Caco-2 (cell line): Measurements from ENCODE around the gene MS4A2. TPM values are rescaled to one million over a fixed set of nuclear protein-coding genes. Genes with fewer than 3 reads are reported as not detected.

ENCODE experiments used
- BruUV-seq: library from RNA; stranded (reverse); fragments of 400-500 nt; replicated peaks from 2 replicates; lab custom pipeline; 2021; lab: Mats Ljungman, UMichigan
- CTCF ChIA-PET: fragments of 300-600 bp; sonication (Branson Sonifier 250); formaldehyde crosslinking; loops from one replicate; lab custom pipeline; 2022; ENCODE audit warnings: antibody characterized with exemption; lab: Charles Lee
- POLR2A ChIA-PET: fragments of 300-600 bp; sonication (Branson Sonifier 250); formaldehyde crosslinking; loops from one replicate; lab custom pipeline; 2022; ENCODE audit warnings: antibody characterized with exemption; lab: Charles Lee
- DNase-seq, 2 experiments: peaks; one replicate each; pipeline versions ENCODE4 v3.0.0 to v3.0.0-alpha.2; 2020 to 2022
- H3K27me3 ChIP-seq: replicated peaks from 2 replicates; pipeline ENCODE4 v1.6.0; 2011; ENCODE audit warnings: low read length; ENCODE audit not compliant: control insufficient read depth, insufficient read depth
- H3K36me3 ChIP-seq: 2 replicates; pipeline ENCODE4 v1.5.1; 2011; ENCODE audit warnings: low read length; ENCODE audit not compliant: control insufficient read depth, insufficient read depth
- H3K4me1 ChIP-seq: fragments of 250-450 bp; sonication (Bioruptor Pico); 2 replicates; pipeline ENCODE4 v1.5.1; 2020; ENCODE audit warnings: mild to moderate bottlenecking
- H3K4me3 ChIP-seq: 2 replicates; pipeline ENCODE4 v1.5.1; 2011; ENCODE audit warnings: low read depth, mild to moderate bottlenecking, control low read depth, low read length
- H3K9me3 ChIP-seq: fragments of 250-450 bp; sonication (Bioruptor Pico); 2 replicates; pipeline ENCODE4 v1.5.1; 2020; ENCODE audit warnings: mild to moderate bottlenecking, moderate library complexity
- H3K27ac Mint-ChIP-seq: one replicate; pipeline ENCODE4 v1.8.0; 2022; ENCODE audit warnings: mixed read lengths; ENCODE audit not compliant: unreplicated experiment
- H3K27me3 Mint-ChIP-seq: one replicate; pipeline ENCODE4 v1.8.0; 2022; ENCODE audit warnings: mixed read lengths; ENCODE audit not compliant: insufficient read depth, unreplicated experiment
- H3K36me3 Mint-ChIP-seq: one replicate; pipeline ENCODE4 v1.8.0; 2022; ENCODE audit warnings: mild to moderate bottlenecking, mixed read lengths; ENCODE audit not compliant: insufficient read depth, unreplicated experiment
- H3K4me1 Mint-ChIP-seq: one replicate; pipeline ENCODE4 v1.8.0; 2022; ENCODE audit warnings: low read depth, mixed read lengths; ENCODE audit not compliant: unreplicated experiment
- H3K4me3 Mint-ChIP-seq: one replicate; pipeline ENCODE4 v1.8.0; 2022; ENCODE audit warnings: mild to moderate bottlenecking, moderate library complexity, mixed read lengths; ENCODE audit not compliant: unreplicated experiment
- H3K9me3 Mint-ChIP-seq: one replicate; pipeline ENCODE4 v1.8.0; 2022; ENCODE audit warnings: mixed read lengths; ENCODE audit not compliant: unreplicated experiment
- intact Hi-C: fragments of 100-400 bp; cut with micrococcal nuclease; formaldehyde crosslinking; loops from one replicate; pipeline ENCODE4 v1.10.0; 2022; ENCODE audit not compliant: unreplicated experiment
- total RNA-seq: library from RNA; stranded (reverse); gene quantifications from 2 replicates; pipeline ENCODE4 v1.2.3, GENCODE V29; 2022
- TF ChIP-seq, protein P1 (sequence below), 2 experiments: fragments of 200-600 bp in 1 of 2; IDR thresholded peaks; 1 replicate in 1 of 2; 2 replicates in 1 of 2; pipeline versions ENCODE4 v1.5.1 to v1.8.0; 2011 to 2022; ENCODE audit warnings: antibody characterized with exemption in 1 of 2, control low read depth in 1 of 2, inconsistent platforms in 1 of 2, low read depth in 1 of 2, low read length in 1 of 2, mild to moderate bottlenecking in 1 of 2, moderate library complexity in 1 of 2; ENCODE audit not compliant: insufficient read depth in 1 of 2, severe bottlenecking in 1 of 2, unreplicated experiment in 1 of 2

MS4A2 gene
- total RNA-seq, 1 experiment from 2014 or later: not detected

DNA sequence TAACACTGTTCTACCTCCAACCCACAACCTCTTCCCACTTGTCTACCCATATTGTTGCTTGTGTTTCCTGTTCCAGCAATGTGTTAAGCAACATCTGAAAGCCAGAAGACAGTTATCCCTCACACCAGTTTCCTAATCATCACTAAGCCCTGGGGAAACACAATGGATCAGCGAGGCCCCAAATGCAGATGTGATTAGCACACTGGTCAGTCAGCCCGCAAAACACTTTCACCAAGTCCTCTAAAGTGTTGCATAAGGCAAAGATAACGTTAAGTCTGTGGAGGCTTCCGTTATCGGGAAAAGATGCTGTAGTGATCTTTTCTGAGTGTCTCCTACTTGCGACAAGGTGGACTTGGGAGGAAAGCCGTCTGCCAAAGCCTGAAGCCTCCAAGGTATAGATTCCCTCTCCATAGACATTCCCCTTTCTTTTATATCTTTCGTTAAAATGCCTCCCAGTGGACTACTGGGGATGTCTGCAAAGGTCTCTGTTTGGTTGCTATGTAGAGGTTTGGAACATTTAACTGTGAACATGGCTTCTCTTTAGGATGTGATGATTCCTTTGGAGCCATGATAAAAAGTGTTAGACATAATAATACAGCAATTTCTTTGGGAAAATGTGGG is 32.0 kb upstream of the MS4A2 start, which contains the start of gene MS4A3:
TSS of gene MS4A3 (plus strand) at position 317 of the 621 bp plus-strand sequence. CDS start 4,496 bp downstream, outside the sequence.
- BruUV-seq: no TSS peak

DNA sequence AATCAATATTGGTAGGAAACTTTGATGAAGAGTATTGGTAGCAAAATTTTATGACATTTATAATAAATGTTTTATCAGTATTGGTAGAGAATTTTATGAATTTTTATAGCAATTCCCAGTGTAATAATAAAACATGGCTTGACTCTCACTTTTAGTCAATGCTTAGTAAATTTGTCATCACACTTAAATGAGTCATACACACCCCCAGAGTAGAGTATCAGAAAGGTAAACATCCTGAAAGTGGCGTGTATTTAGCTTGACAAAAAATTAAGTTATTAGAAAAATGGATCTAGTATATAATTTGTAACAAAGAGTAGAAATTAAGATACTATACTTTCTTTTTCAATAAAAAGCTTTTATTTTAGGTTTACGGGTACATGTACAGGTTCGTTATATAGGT is 29.4 kb upstream of the MS4A2 start:
- POLR2A ChIA-PET: no interaction called here
- H3K36me3 ChIP-seq: no peaks in the 10 kb centered on the region

More for the DNA sequence above, 32.0 kb upstream of the MS4A2 start, which contains the start of gene MS4A3:
- POLR2A ChIA-PET: no interaction called here
- no peaks in the 10 kb centered on the region for H3K36me3 Mint-ChIP-seq
- intact Hi-C loops: no loop called here
- no peaks in the 10 kb centered on the region for H3K4me1 Mint-ChIP-seq
- H3K9me3 Mint-ChIP-seq: peaks cover 8% of the 10 kb centered on the region
- Histone ChIP-seq H3K36me3 (no peaks in the 10 kb centered on the region), H3K27me3 (no peaks in the 10 kb centered on the region; the same call in 1 of the 2 replicates), H3K4me1 (no peaks in the 10 kb centered on the region), H3K9me3 (peaks cover 3% of the 10 kb centered on the region; the same call in 1 of the 2 replicates), H3K4me3 (no peak within 1 kb of the TSS)
- DNase-seq: no peak
- H3K4me3 Mint-ChIP-seq: no peak within 1 kb of the TSS
- TF ChIP-seq, protein P1, sequence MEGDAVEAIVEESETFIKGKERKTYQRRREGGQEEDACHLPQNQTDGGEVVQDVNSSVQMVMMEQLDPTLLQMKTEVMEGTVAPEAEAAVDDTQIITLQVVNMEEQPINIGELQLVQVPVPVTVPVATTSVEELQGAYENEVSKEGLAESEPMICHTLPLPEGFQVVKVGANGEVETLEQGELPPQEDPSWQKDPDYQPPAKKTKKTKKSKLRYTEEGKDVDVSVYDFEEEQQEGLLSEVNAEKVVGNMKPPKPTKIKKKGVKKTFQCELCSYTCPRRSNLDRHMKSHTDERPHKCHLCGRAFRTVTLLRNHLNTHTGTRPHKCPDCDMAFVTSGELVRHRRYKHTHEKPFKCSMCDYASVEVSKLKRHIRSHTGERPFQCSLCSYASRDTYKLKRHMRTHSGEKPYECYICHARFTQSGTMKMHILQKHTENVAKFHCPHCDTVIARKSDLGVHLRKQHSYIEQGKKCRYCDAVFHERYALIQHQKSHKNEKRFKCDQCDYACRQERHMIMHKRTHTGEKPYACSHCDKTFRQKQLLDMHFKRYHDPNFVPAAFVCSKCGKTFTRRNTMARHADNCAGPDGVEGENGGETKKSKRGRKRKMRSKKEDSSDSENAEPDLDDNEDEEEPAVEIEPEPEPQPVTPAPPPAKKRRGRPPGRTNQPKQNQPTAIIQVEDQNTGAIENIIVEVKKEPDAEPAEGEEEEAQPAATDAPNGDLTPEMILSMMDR (IDR thresholded peaks at IDR 0.05; ENCODE audit: insufficient read depth in 1 of 2, low read depth in 1 of 2, low read length in 1 of 2, severe bottlenecking in 1 of 2, unreplicated experiment in 1 of 2): no peak
- peaks cover under 1% of the 10 kb centered on the region for H3K27me3 Mint-ChIP-seq
- H3K27ac Mint-ChIP-seq: no peak within 1 kb of the TSS
- CTCF ChIA-PET: no interaction called here

DNA sequence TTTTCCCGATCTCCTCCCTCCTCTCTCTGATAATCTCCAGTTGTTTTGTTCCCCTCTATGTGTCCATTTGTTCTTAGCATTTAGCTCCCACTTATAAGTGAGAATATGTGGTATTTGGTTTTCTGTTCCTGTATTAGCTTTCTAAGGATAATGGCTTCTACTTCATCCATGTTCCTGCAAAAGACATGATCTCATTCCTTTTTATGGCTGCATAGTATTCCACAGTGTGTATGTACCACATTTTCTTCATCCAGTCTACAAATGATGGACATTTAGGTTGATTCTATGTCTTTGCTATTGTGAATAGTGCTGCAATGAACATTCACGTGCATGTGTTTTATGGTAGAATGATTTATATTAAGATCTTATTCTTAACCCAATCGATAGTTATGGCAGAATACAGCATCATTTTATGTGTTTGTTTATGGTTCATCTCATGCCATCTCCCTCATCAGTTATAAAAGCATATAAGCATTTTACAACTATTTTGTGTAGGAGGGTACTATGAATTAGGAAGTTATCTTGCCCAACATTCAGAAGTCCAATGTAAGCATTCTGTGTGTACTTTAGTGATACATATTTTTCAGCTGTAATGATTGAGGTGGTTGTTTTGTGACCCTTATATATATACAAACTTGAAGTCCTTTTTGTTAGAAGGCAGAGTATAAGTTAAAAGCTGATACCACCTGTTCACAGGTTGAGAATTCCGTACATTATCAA is 28.8 kb upstream of the MS4A2 start:
- Mint-ChIP-seq H3K27me3 (peaks cover 2% of the 10 kb centered on the region), H3K9me3 (peaks cover 8% of the 10 kb centered on the region), H3K4me3 (no peak overlapping the region), H3K36me3 (no peaks in the 10 kb centered on the region), H3K27ac (no peak overlapping the region), H3K4me1 (no peaks in the 10 kb centered on the region)
- Histone ChIP-seq H3K9me3 (peaks cover 3% of the 10 kb centered on the region; the same call in 1 of the 2 replicates), H3K36me3 (no peaks in the 10 kb centered on the region), H3K4me1 (no peaks in the 10 kb centered on the region), H3K27me3 (no peaks in the 10 kb centered on the region; the same call in 1 of the 2 replicates), H3K4me3 (no peak overlapping the region)
- BruUV-seq: no TSS peak
- intact Hi-C loops: no loop called here
- no peak for DNase-seq
- TF ChIP-seq, protein P1 (IDR thresholded peaks at IDR 0.05; ENCODE audit: insufficient read depth in 1 of 2, low read depth in 1 of 2, low read length in 1 of 2, severe bottlenecking in 1 of 2, unreplicated experiment in 1 of 2): no peak
- POLR2A ChIA-PET: no interaction called here
- CTCF ChIA-PET: no interaction called here

More for the DNA sequence above, 29.4 kb upstream of the MS4A2 start:
- Mint-ChIP-seq H3K27ac (no peak overlapping the region), H3K4me3 (no peak overlapping the region), H3K27me3 (peaks cover 2% of the 10 kb centered on the region), H3K9me3 (peaks cover 8% of the 10 kb centered on the region), H3K4me1 (no peaks in the 10 kb centered on the region), H3K36me3 (no peaks in the 10 kb centered on the region)
- intact Hi-C loops: no loop called here
- Histone ChIP-seq H3K27me3 (no peaks in the 10 kb centered on the region; the same call in 1 of the 2 replicates), H3K4me1 (no peaks in the 10 kb centered on the region), H3K9me3 (peaks cover 3% of the 10 kb centered on the region; the same call in 1 of the 2 replicates), H3K4me3 (no peak overlapping the region)
- CTCF ChIA-PET: no interaction called here
- no TSS peak for BruUV-seq
- no peak for DNase-seq
- TF ChIP-seq, protein P1 (IDR thresholded peaks at IDR 0.05; ENCODE audit: insufficient read depth in 1 of 2, low read depth in 1 of 2, low read length in 1 of 2, severe bottlenecking in 1 of 2, unreplicated experiment in 1 of 2): no peak
